B cell (primary cell): ENCODE data around the gene CTSO.

ENCODE experiments used
- EZH2 ChIP-seq: IDR thresholded peaks from 2 replicates; pipeline ENCODE4 v1.6.1; 2012; ENCODE audit warnings: borderline replicate concordance, low read depth, mild to moderate bottlenecking, moderate library complexity, low read length; ENCODE audit not compliant: insufficient read depth, poor library complexity, severe bottlenecking
- TF ChIP-seq, protein P1 (sequence below): fragments of 200-600 bp; IDR thresholded peaks from one replicate; pipeline ENCODE4 v1.8.0; 2022; ENCODE audit warnings: antibody characterized with exemption, mild to moderate bottlenecking

DNA sequence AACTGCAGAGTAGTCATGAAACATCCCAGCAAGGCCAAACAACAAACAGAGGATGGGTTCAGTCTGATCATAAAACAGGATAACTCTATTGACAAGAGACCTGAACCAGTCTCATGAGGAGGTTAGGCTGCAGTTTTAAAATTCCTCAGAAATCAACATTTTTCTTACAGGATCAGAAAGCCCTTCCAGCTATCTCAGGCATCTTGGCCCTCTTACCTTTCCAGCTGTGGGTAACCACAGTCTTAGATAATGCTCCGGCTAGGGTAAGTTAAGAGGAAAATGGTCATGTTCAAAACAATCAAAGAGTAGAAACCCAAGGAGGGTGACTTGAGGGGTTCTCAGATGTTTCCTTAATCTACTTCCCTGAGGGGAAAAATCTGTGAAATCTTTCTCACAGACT, 5.1 kb downstream of the CTSO start:
- TF ChIP-seq, protein P1, sequence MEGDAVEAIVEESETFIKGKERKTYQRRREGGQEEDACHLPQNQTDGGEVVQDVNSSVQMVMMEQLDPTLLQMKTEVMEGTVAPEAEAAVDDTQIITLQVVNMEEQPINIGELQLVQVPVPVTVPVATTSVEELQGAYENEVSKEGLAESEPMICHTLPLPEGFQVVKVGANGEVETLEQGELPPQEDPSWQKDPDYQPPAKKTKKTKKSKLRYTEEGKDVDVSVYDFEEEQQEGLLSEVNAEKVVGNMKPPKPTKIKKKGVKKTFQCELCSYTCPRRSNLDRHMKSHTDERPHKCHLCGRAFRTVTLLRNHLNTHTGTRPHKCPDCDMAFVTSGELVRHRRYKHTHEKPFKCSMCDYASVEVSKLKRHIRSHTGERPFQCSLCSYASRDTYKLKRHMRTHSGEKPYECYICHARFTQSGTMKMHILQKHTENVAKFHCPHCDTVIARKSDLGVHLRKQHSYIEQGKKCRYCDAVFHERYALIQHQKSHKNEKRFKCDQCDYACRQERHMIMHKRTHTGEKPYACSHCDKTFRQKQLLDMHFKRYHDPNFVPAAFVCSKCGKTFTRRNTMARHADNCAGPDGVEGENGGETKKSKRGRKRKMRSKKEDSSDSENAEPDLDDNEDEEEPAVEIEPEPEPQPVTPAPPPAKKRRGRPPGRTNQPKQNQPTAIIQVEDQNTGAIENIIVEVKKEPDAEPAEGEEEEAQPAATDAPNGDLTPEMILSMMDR, result no peak
- TF ChIP-seq EZH2, result no peak
